HG03039 (cell line): ENCODE results near the gene SORCS1.

Source experiments
- ATAC-seq: cut with Tn5 transposase; IDR thresholded peaks from one replicate; pipeline ENCODE4 v1.9.1; 2021; ENCODE audit warnings: mild to moderate bottlenecking, moderate library complexity; ENCODE audit not compliant: unreplicated experiment

SORCS1 gene

GRCh38 chr10:107104026-107104652 is 60.4 kb downstream of the SORCS1 start:
- ATAC-seq, result no peak

GRCh38 chr10:107103174-107104025 is 61.1 kb downstream of the SORCS1 start:
- ATAC-seq, result no peak

GRCh38 chr10:107098326-107098725 is 66.2 kb downstream of the SORCS1 start:
- ATAC-seq, result no peak

- no peak for ATAC-seq
Measured at GRCh38 chr10:107094824-107095522, 69.5 kb downstream of the SORCS1 start.

- no peak for ATAC-seq
Measured at GRCh38 chr10:107092321-107092720, 72.2 kb downstream of the SORCS1 start.

- no peak for ATAC-seq
Measured at GRCh38 chr10:107091126-107091525, 73.4 kb downstream of the SORCS1 start.

GRCh38 chr10:107085665-107086525 is 78.6 kb downstream of the SORCS1 start:
- ATAC-seq, result no peak

- no peak for ATAC-seq
Measured at GRCh38 chr10:107083388-107084009, 81.0 kb downstream of the SORCS1 start.

GRCh38 chr10:107081644-107082043 is 82.9 kb downstream of the SORCS1 start:
- ATAC-seq, result no peak

GRCh38 chr10:107075117-107075516 is 89.4 kb downstream of the SORCS1 start:
- no peak for ATAC-seq

GRCh38 chr10:107072786-107073185 is 91.7 kb downstream of the SORCS1 start:
- ATAC-seq, result no peak

- no peak for ATAC-seq
Measured at GRCh38 chr10:107072028-107072427, 92.5 kb downstream of the SORCS1 start.

GRCh38 chr10:107071301-107071700 is 93.2 kb downstream of the SORCS1 start:
- no peak for ATAC-seq

- ATAC-seq, result no peak
Measured at GRCh38 chr10:107067843-107068242, 96.7 kb downstream of the SORCS1 start.

GRCh38 chr10:107064075-107064474 is 100.4 kb downstream of the SORCS1 start:
- ATAC-seq, result no peak

- no peak for ATAC-seq
Measured at GRCh38 chr10:107059872-107060271, 104.6 kb downstream of the SORCS1 start.

GRCh38 chr10:107059068-107059804 is 105.3 kb downstream of the SORCS1 start:
- no peak for ATAC-seq

- ATAC-seq, result no peak
Measured at GRCh38 chr10:107058331-107058730, 106.2 kb downstream of the SORCS1 start.

GRCh38 chr10:107056182-107056581 is 108.3 kb downstream of the SORCS1 start:
- ATAC-seq, result no peak
